ENCODE measurements around the gene MKNK1. TPM values are rescaled to one million over a fixed set of nuclear protein-coding genes. Genes with fewer than 3 reads are reported as not detected.

Gene MKNK1
- total and polyA plus RNA-seq, 2 of the 8 experiments (the other 6 are each of a cell fraction or from before 2014, with no cell fraction given), result 13.9 to 21.5 TPM

- no peak for DNase-seq (ENCODE audit: low read depth in 1 of 2, low spot score in 2 of 2)
- Histone ChIP-seq H4K8ac (ENCODE audit: extremely low read depth, insufficient read depth, low read length) (no peak overlapping the region), H3K9ac (replicated peaks in 1 of 4; ENCODE audit: extremely low read depth in 1 of 4, low read depth in 3 of 4, low read length in 3 of 4) (no peak overlapping the region), H2AFZ (ENCODE audit: low read length) (no peak overlapping the region), H3K27me3 (replicated peaks in 1 of 4; ENCODE audit: control insufficient read depth in 3 of 4, extremely low read depth in 1 of 4, insufficient read depth in 3 of 4, low read length in 3 of 4) (no peaks in the 10 kb centered on the region), H4K20me1 (replicated peaks in 1 of 2; ENCODE audit: control insufficient read depth in 1 of 2, insufficient read depth in 2 of 2, low read length in 2 of 2) (no peaks in the 10 kb centered on the region), H3K4ac (replicated peaks; ENCODE audit: insufficient read length, low read depth, low read length) (no peak overlapping the region), H2BK5ac (ENCODE audit: low read depth, low read length) (no peak overlapping the region), H3K4me1 (replicated peaks in 1 of 4; ENCODE audit: control insufficient read depth in 3 of 4, insufficient read depth in 4 of 4, low read length in 3 of 4) (no peaks in the 10 kb centered on the region), H2BK12ac (ENCODE audit: low read depth, low read length) (no peak overlapping the region), H3K79me2 (ENCODE audit: control insufficient read depth in 1 of 2, insufficient read depth in 2 of 2, low read length in 2 of 2) (no peaks in the 10 kb centered on the region), H3K14ac (ENCODE audit: insufficient read length) (no peak overlapping the region), H3K23ac (ENCODE audit: insufficient read length) (no peak overlapping the region), H3K4me3 (ENCODE audit: extremely low read depth in 1 of 4, insufficient read depth in 2 of 4, low read depth in 3 of 4, low read length in 4 of 4) (no peak overlapping the region), H3K27ac (ENCODE audit: low read depth, low read length) (no peak overlapping the region), H2BK120ac (replicated peaks; ENCODE audit: low read depth, low read length) (no peak overlapping the region), H2AK5ac (ENCODE audit: low read depth, low read length) (no peak overlapping the region), H3K79me1 (ENCODE audit: low read depth, low read length) (no peaks in the 10 kb centered on the region), H3K18ac (ENCODE audit: extremely low read depth, low read length) (no peak overlapping the region), H4K91ac (replicated peaks; ENCODE audit: insufficient read length, low read length) (no peak overlapping the region), H2BK15ac (ENCODE audit: low read length) (no peak overlapping the region), H3K23me2 (ENCODE audit: low read depth, low read length) (no peaks in the 10 kb centered on the region), H3K36me3 (ENCODE audit: control insufficient read depth in 2 of 4, insufficient read depth in 4 of 4, low read length in 3 of 4) (peaks cover 0 to 3% (median 0%) of the 10 kb centered on the region in 4 experiments; a peak in 2 of 8 replicates), H3K4me2 (ENCODE audit: insufficient read depth in 1 of 2, low read depth in 2 of 2, low read length in 2 of 2) (no peak overlapping the region), H3K9me3 (ENCODE audit: insufficient read depth in 2 of 2, low read depth in 1 of 2, low read length in 1 of 2) (no peaks in the 10 kb centered on the region), H2BK20ac (ENCODE audit: low read length) (no peak overlapping the region), H4K5ac (ENCODE audit: insufficient read length, low read depth, low read length) (no peak overlapping the region), H3K56ac (replicated peaks; ENCODE audit: insufficient read length, low read depth, low read length) (no peak overlapping the region)
- TF ChIP-seq PHF8 (conservative IDR thresholded peaks at IDR 0.05; ENCODE audit: low read depth, low read length) (no peak), KDM5A (IDR thresholded peaks at IDR 0.05; ENCODE audit: low read length) (no peak), SP4 (IDR thresholded peaks at IDR 0.05; ENCODE audit: low read length) (no peak), SIX5 (IDR thresholded peaks at IDR 0.05; ENCODE audit: low read depth, low read length) (no peak), CTCF (IDR thresholded peaks at IDR 0.05; ENCODE audit: control extremely low read depth in 1 of 3, insufficient read depth in 1 of 3, low read depth in 1 of 3, low read length in 3 of 3) (no peak), POLR2AphosphoS5 (IDR thresholded peaks at IDR 0.05; ENCODE audit: low read depth, low read length) (no peak)
- ChIA-PET POLR2A (ENCODE audit: partially characterized antibody) (interaction anchor here (0.8 to 2.6 kb wide), 5 partner anchors 8 to 64 kb away, joined by 3 to 10 read pairs (median 3); partner anchors contain the start of gene MOB3C), CTCF (ENCODE audit: partially characterized antibody) (interaction anchor here (1.2 kb wide), 1 partner anchor 41 kb away, joined by 4 read pairs; no protein-coding TSS in a partner anchor)
- FAIRE-seq, result no peak
Observed at GRCh38 chr1:46642115-46642680, 38.1 kb upstream of the MKNK1 start.

All from H1 (cell line).